Fibroblast of mammary gland (primary cell): ENCODE measurements around the gene ABCA13.

ENCODE experiments used
- DNase-seq: peaks from one replicate; pipeline ENCODE4 v3.0.0-alpha.2; 2010; ENCODE audit warnings: low read depth
- H3K4me3 ChIP-seq: 2 replicates; pipeline ENCODE4 v1.5.1; 2011; ENCODE audit warnings: low read depth, mild to moderate bottlenecking, low read length, moderate library complexity; ENCODE audit not compliant: control insufficient read depth
- TF ChIP-seq, protein P1 (sequence below): conservative IDR thresholded peaks from 2 replicates; pipeline ENCODE4 v1.5.1; 2011; ENCODE audit warnings: low read depth, low read length, inconsistent platforms; ENCODE audit not compliant: control insufficient read depth, insufficient read depth

ABCA13 gene

DNA sequence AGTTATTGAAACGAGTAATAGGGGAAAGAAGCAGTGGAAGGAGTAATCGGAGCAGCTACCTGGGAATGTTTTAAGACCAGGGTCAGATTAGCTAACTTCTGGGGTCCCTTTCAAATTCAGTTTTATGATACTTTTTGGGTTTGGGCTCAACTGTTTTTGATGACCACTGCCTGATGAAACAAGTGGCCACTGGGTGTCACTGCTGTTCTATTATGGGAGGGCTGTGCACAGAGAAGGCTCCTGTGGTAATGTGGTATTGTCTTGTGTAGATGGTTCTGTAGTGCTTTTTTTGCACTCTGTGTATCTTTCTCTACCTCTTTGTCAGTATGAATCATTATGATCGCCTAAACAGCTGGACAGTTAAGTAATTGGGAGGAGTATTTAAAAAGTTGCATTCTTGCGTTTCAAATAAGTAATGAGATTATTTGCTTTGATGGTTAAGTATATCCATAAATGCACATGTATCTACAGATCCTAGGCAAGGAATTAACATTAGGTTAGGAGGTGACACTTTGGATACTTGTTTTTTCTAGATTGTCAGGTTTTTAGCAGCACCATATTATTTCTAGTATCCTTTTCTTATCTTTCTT, 128.4 kb downstream of the ABCA13 start:
- TF ChIP-seq, protein P1, sequence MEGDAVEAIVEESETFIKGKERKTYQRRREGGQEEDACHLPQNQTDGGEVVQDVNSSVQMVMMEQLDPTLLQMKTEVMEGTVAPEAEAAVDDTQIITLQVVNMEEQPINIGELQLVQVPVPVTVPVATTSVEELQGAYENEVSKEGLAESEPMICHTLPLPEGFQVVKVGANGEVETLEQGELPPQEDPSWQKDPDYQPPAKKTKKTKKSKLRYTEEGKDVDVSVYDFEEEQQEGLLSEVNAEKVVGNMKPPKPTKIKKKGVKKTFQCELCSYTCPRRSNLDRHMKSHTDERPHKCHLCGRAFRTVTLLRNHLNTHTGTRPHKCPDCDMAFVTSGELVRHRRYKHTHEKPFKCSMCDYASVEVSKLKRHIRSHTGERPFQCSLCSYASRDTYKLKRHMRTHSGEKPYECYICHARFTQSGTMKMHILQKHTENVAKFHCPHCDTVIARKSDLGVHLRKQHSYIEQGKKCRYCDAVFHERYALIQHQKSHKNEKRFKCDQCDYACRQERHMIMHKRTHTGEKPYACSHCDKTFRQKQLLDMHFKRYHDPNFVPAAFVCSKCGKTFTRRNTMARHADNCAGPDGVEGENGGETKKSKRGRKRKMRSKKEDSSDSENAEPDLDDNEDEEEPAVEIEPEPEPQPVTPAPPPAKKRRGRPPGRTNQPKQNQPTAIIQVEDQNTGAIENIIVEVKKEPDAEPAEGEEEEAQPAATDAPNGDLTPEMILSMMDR, result peak; percentile 89
- no peak overlapping the region for H3K4me3 ChIP-seq
- peak; percentile 80 for DNase-seq

DNA sequence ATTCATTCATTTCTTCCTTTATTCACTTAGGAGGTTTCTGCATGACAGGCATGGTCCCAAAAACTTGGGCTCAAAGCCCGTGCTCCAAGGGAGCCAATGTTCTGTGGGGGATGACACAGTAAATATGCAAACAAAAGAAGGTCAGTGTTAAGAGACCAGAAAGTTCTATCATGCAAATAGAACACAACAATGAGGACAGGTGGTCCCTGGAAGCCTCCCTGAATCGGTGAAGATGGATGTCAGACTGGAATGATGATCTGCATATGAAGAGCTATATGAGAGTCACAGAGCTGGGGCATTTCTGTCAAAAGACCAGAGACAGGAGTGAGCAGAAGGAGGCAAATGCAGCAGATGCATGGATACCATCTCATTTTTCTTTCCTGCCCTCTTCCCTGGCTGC, 129.0 kb downstream of the ABCA13 start:
- no peak for DNase-seq
- TF ChIP-seq, protein P1, result no peak
- H3K4me3 ChIP-seq, result no peak overlapping the region

DNA sequence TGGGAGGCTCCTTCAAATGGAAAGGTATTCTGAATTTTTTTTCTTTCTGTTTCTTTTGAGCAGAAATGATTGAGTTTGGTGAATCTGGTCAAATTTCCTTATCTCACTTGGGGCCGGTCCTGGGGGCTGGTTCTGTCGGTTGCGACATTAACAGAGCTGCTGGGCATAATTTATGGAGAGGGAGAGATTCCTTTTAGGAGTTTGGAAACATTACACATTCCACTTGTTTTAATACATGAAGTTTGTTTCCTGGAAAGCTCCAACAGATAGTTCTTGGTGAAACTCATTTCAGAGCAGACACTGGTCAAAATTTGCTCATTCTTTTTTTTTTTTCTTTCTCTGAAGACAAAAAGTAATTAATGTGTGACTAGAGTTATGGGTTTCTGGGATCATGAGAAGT, 129.9 kb downstream of the ABCA13 start:
- no peak overlapping the region for H3K4me3 ChIP-seq
- TF ChIP-seq, protein P1, result no peak
- no peak for DNase-seq

DNA sequence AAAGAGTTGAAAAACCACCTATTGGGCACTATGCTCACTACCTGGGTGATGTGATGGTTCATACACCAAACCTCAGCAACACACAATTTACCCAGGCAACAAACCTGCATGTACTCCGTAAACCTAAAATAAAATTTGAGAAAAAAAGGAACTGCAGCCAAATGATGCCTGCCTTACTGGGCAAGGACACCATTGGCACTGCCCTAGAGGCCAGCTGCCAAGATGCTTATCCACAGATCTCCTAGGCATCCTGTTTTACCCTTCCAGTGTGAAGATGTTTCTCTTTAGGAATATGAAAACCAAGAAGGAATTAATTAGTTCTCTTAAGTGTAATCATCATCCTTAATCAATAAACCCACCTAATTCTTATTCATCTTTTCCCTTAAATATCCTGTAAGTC, 133.4 kb downstream of the ABCA13 start:
- H3K4me3 ChIP-seq, result no peak overlapping the region
- TF ChIP-seq, protein P1, result no peak
- DNase-seq, result no peak

DNA sequence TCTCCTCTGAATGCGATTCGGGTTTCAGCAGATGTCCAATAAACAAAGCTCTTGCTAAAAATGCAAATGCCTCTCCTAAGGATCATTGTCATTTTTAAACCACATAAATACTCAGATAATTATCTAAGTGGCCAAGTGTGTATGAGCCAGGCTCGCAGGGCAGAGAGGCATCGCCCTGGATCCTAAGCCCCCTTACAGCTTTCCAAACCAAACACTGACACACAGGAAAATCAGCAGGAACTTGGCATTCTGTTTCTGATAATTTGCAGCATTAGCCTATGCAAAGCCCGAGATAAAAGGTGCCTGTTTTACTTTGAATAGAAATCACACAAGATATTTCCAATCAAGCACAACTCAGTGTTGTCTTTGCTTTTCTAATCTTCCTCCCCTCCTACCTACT, 134.4 kb downstream of the ABCA13 start:
- no peak for DNase-seq

DNA sequence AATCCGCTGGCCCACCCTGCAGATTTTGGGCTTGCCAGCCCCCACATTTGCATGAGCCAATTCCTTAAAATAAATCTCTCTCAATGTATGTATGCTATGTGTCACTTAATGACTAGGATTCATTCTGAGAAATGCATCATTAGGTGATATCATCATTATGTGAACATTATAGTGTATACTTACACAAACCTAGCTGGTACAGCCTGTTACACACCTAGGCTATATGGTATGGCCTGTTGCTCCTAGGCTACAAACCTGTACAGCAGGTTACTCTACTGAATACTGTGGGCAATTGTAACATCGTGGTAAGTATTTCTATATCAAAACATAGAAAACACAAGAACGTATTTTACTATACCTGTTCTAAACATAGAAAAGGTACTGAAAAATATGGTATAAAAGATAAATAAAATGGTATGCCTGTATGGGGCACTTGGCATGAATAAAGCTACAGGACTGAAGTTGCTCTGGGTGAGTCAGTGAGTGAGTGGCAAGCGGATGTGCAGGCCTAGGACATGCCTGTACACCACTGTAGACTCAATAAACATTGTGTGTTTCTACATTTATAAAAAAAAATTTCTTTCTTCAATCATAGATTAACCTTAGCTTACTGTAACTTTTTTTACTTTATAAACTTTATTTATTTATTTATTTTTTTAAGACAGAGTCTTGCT, 135.9 kb downstream of the ABCA13 start:
- DNase-seq, result no peak
- TF ChIP-seq, protein P1, result no peak
- no peak overlapping the region for H3K4me3 ChIP-seq

More for the DNA sequence above, 134.4 kb downstream of the ABCA13 start:
- TF ChIP-seq, protein P1, result no peak
- H3K4me3 ChIP-seq, result no peak overlapping the region
